RWPE1 (cell line): ENCODE data around the gene COL26A1.

Experiments
- CTCF ChIA-PET: fragments of 350-600 bp; sonication (Branson Sonifier 250); formaldehyde crosslinking; extraction: SDS; loops from one replicate; lab custom pipeline; 2021; lab: Yijun Ruan, JAX
- POLR2A ChIA-PET: fragments of 400-600 bp; formaldehyde crosslinking; extraction: SDS; loops from one replicate; lab custom pipeline; 2020; ENCODE audit warnings: antibody characterized with exemption; ENCODE audit not compliant: low non-redundant PET; lab: Yijun Ruan, JAX
- DNase-seq: peaks from one replicate; pipeline ENCODE4 v3.0.0; 2012; ENCODE audit warnings: low spot score
- H3K27ac ChIP-seq: fragments of 450-650 bp; 2 replicates; pipeline ENCODE4 v1.5.1; 2017
- CTCF ChIP-seq: fragments of 450-650 bp; conservative IDR thresholded peaks from 2 replicates; pipeline ENCODE4 v1.5.1; 2017; ENCODE audit warnings: low read depth, mild to moderate bottlenecking

Gene COL26A1

GRCh38 chr7:101398396-101399289 is 36.0 kb downstream of the COL26A1 start:
- POLR2A ChIA-PET = no interaction called here
- TF ChIP-seq CTCF = no peak
- no peak for DNase-seq
- CTCF ChIA-PET = interaction anchor here (0.5 to 0.6 kb wide), 2 partner anchors 21 to 27 kb away, joined by 3 read pairs; no protein-coding TSS in a partner anchor
- H3K27ac ChIP-seq = no peak overlapping the region

- no peak for TF ChIP-seq CTCF
- POLR2A ChIA-PET = no interaction called here
- no peak for DNase-seq
These were observed 37.1 kb downstream of the COL26A1 start for GRCh38 chr7:101399759-101400158.

GRCh38 chr7:101400751-101401150 is 38.1 kb downstream of the COL26A1 start:
- no peak for DNase-seq
- no peak overlapping the region for H3K27ac ChIP-seq
- no peak for TF ChIP-seq CTCF
- POLR2A ChIA-PET = no interaction called here
- CTCF ChIA-PET = no interaction called here

More at GRCh38 chr7:101399759-101400158, 37.1 kb downstream of the COL26A1 start:
- no peak overlapping the region for H3K27ac ChIP-seq
- CTCF ChIA-PET = no interaction called here

- no peak for TF ChIP-seq CTCF
- peak overlapping the region; percentile 68 for H3K27ac ChIP-seq
- CTCF ChIA-PET = interaction anchor here (0.5 kb wide), 1 partner anchor 114 kb away, joined by 3 read pairs; no protein-coding TSS in a partner anchor
- POLR2A ChIA-PET = no interaction called here
- no peak for DNase-seq
These were observed 38.9 kb downstream of the COL26A1 start for GRCh38 chr7:101401390-101402080.

- CTCF ChIA-PET = interaction anchor here (0.5 kb wide), 1 partner anchor 113 kb away, joined by 3 read pairs; no protein-coding TSS in a partner anchor
- TF ChIP-seq CTCF = no peak
- H3K27ac ChIP-seq = peak overlapping the region; percentile 68
- POLR2A ChIA-PET = no interaction called here
- peak; percentile 60 for DNase-seq
These were observed 39.6 kb downstream of the COL26A1 start for GRCh38 chr7:101402081-101402779.

- H3K27ac ChIP-seq = no peak overlapping the region
- no peak for TF ChIP-seq CTCF
- POLR2A ChIA-PET = no interaction called here
- no peak for DNase-seq
- CTCF ChIA-PET = interaction anchor here (0.7 kb wide), 1 partner anchor 404 kb away, joined by 4 read pairs; no protein-coding TSS in a partner anchor
These were observed 40.2 kb downstream of the COL26A1 start for GRCh38 chr7:101402835-101403234.
